HEK293 (cell line): ENCODE measurements around the gene FOXP1.

Experiments used
- CTCF ChIA-PET: fragments of 350-600 bp; formaldehyde crosslinking; extraction: SDS; loops from one replicate; lab custom pipeline; 2021; ENCODE audit warnings: antibody characterized with exemption; lab: Yijun Ruan, JAX
- POLR2A ChIA-PET: fragments of 300-600 bp; formaldehyde crosslinking; extraction: SDS; loops from one replicate; lab custom pipeline; 2020; ENCODE audit warnings: antibody characterized with exemption, inconsistent platforms; lab: Yijun Ruan, JAX
- H3K27ac ChIP-seq: fragments of 200-500 bp; sonication (Bioruptor generic); 2 replicates; pipeline ENCODE4 v1.5.1; 2014; ENCODE audit warnings: low read depth, low read length, control low read depth, inconsistent platforms; ENCODE audit errors: extremely low read depth
- H3K36me3 ChIP-seq, 2 experiments: fragments of 200-500 bp in 1 of 2; sonication (Bioruptor generic) in 1 of 2; 1 replicate in 1 of 2; 2 replicates in 1 of 2; pipeline ENCODE4 v1.5.1; 2014 to 2017; ENCODE audit warnings: inconsistent platforms in 2 of 2, low read length in 2 of 2; ENCODE audit not compliant: control insufficient read depth in 2 of 2, insufficient read depth in 1 of 2
- H3K4me1 ChIP-seq: fragments of 200-500 bp; sonication (Bioruptor generic); 2 replicates; pipeline ENCODE4 v1.5.1; 2014; ENCODE audit warnings: mild to moderate bottlenecking, low read length, inconsistent platforms; ENCODE audit not compliant: control insufficient read depth, insufficient read depth
- H3K4me3 ChIP-seq: 2 replicates; pipeline ENCODE4 v1.5.1; 2011; ENCODE audit warnings: low read depth, mild to moderate bottlenecking, control low read depth, low read length, moderate library complexity
- H3K9me3 ChIP-seq: fragments of 200-500 bp; sonication (Bioruptor generic); 2 replicates; pipeline ENCODE4 v1.5.1; 2014; ENCODE audit warnings: low read depth, low read length, inconsistent platforms; ENCODE audit not compliant: control insufficient read depth, insufficient read depth
- GLIS1 ChIP-seq: fragments of 450-650 bp; formaldehyde crosslinking; IDR thresholded peaks from 2 replicates; pipeline ENCODE4 v1.5.1; 2016; ENCODE audit warnings: missing biosample characterization, missing genetic modification characterization
- GLIS2 ChIP-seq: fragments of 450-650 bp; formaldehyde crosslinking; IDR thresholded peaks from 2 replicates; pipeline ENCODE4 v1.5.1; 2016; ENCODE audit warnings: missing biosample characterization, missing genetic modification characterization
- KLF9 ChIP-seq: fragments of 450-650 bp; formaldehyde crosslinking; IDR thresholded peaks from 2 replicates; pipeline ENCODE4 v1.5.1; 2016; ENCODE audit warnings: missing biosample characterization, missing genetic modification characterization, low read depth
- ZBTB8A ChIP-seq: fragments of 450-650 bp; formaldehyde crosslinking; IDR thresholded peaks from 2 replicates; pipeline ENCODE4 v1.5.1; 2016; ENCODE audit warnings: missing biosample characterization, missing genetic modification characterization
- ZFHX2 ChIP-seq: fragments of 450-650 bp; formaldehyde crosslinking; conservative IDR thresholded peaks from 2 replicates; pipeline ENCODE4 v1.5.1; 2016; ENCODE audit warnings: missing biosample characterization, missing genetic modification characterization
- ZNF138 ChIP-seq: fragments of 450-650 bp; formaldehyde crosslinking; IDR thresholded peaks from 2 replicates; pipeline ENCODE4 v1.5.1; 2016; ENCODE audit warnings: missing biosample characterization, missing genetic modification characterization, borderline replicate concordance
- ZNF146 ChIP-seq: fragments of 450-650 bp; formaldehyde crosslinking; IDR thresholded peaks from 2 replicates; pipeline ENCODE4 v1.5.1; 2016; ENCODE audit warnings: missing biosample characterization, missing genetic modification characterization
- ZNF175 ChIP-seq: fragments of 450-650 bp; formaldehyde crosslinking; IDR thresholded peaks from 2 replicates; pipeline ENCODE4 v1.5.1; 2016; ENCODE audit warnings: missing biosample characterization, missing genetic modification characterization
- ZNF19 ChIP-seq: fragments of 450-650 bp; formaldehyde crosslinking; IDR thresholded peaks from 2 replicates; pipeline ENCODE4; 2016; ENCODE audit warnings: missing biosample characterization, missing genetic modification characterization, low read depth
- ZNF211 ChIP-seq: fragments of 450-650 bp; formaldehyde crosslinking; IDR thresholded peaks from 2 replicates; pipeline ENCODE4 v1.5.1; 2016; ENCODE audit warnings: low read depth, missing biosample characterization, missing genetic modification characterization
- ZNF239 ChIP-seq: fragments of 450-650 bp; formaldehyde crosslinking; IDR thresholded peaks from 2 replicates; pipeline ENCODE4 v1.5.1; 2016; ENCODE audit warnings: missing biosample characterization, missing genetic modification characterization
- ZNF362 ChIP-seq: fragments of 450-650 bp; formaldehyde crosslinking; IDR thresholded peaks from 2 replicates; pipeline ENCODE4 v1.5.1; 2016; ENCODE audit warnings: missing biosample characterization, missing genetic modification characterization
- ZNF571 ChIP-seq: fragments of 450-650 bp; formaldehyde crosslinking; IDR thresholded peaks from 2 replicates; pipeline ENCODE4 v1.5.0; 2017; ENCODE audit warnings: missing biosample characterization, missing genetic modification characterization
- ZNF610 ChIP-seq: fragments of 450-650 bp; formaldehyde crosslinking; IDR thresholded peaks from 2 replicates; pipeline ENCODE4 v1.5.1; 2016; ENCODE audit warnings: missing biosample characterization, missing genetic modification characterization, borderline replicate concordance
- ZNF837 ChIP-seq: fragments of 450-650 bp; formaldehyde crosslinking; IDR thresholded peaks from 2 replicates; pipeline ENCODE4 v1.5.1; 2016; ENCODE audit warnings: missing biosample characterization, missing genetic modification characterization
- ZNF843 ChIP-seq: fragments of 450-650 bp; formaldehyde crosslinking; IDR thresholded peaks from 2 replicates; pipeline ENCODE4 v1.5.1; 2016; ENCODE audit warnings: missing biosample characterization, missing genetic modification characterization
- TF ChIP-seq, protein P1 (sequence below): fragments of 450-650 bp; formaldehyde crosslinking; IDR thresholded peaks from 2 replicates; pipeline ENCODE4 v1.5.1; 2016; ENCODE audit warnings: missing biosample characterization, missing genetic modification characterization
- TF ChIP-seq, protein P2 (sequence below): fragments of 450-650 bp; formaldehyde crosslinking; conservative IDR thresholded peaks from 2 replicates; pipeline ENCODE4 v1.5.1; 2016; ENCODE audit warnings: low read depth, missing biosample characterization, missing genetic modification characterization

The FOXP1 gene

DNA sequence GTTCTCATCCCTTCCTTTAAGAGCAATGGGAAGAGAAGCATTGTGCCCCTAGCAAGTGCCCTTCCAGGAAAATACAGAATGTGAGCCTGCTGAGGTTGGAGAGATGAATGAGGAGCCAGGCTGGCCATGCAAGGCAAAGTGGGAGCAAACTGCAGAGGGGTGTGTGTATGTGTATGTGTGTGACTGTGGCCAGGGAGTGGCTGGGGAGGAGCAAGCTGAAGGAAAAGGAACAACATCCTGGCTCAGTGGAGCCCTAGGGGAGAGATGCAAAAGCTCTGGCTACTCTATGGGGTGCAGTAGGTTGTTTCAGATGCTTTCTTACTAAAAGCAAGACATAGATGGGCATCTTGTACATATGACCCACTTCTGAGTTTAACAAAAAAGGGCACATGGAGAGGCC lies 20.6 kb downstream of the FOXP1 start:
- TF ChIP-seq ZNF610 (tag by site-specific recombination) (no peak), ZNF239 (tag by site-specific recombination) (no peak), ZNF211 (tag by site-specific recombination) (no peak), ZNF138 (tag by site-specific recombination) (no peak), ZFHX2 (tag by site-specific recombination) (no peak)
- TF ChIP-seq, protein P1, sequence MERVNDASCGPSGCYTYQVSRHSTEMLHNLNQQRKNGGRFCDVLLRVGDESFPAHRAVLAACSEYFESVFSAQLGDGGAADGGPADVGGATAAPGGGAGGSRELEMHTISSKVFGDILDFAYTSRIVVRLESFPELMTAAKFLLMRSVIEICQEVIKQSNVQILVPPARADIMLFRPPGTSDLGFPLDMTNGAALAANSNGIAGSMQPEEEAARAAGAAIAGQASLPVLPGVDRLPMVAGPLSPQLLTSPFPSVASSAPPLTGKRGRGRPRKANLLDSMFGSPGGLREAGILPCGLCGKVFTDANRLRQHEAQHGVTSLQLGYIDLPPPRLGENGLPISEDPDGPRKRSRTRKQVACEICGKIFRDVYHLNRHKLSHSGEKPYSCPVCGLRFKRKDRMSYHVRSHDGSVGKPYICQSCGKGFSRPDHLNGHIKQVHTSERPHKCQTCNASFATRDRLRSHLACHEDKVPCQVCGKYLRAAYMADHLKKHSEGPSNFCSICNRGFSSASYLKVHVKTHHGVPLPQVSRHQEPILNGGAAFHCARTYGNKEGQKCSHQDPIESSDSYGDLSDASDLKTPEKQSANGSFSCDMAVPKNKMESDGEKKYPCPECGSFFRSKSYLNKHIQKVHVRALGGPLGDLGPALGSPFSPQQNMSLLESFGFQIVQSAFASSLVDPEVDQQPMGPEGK = no peak
- Histone ChIP-seq H3K4me1 (no peaks in the 10 kb centered on the region), H3K27ac (no peak overlapping the region), H3K9me3 (no peaks in the 10 kb centered on the region), H3K4me3 (no peak overlapping the region), H3K36me3 (peaks cover 0 to 10% of the 10 kb centered on the region in 2 experiments; a peak in 1 of 3 replicates)
- POLR2A ChIA-PET = no interaction called here
- CTCF ChIA-PET = interaction anchor here (0.6 kb wide), 1 partner anchor 466 kb away, joined by 4 read pairs; no protein-coding TSS in a partner anchor

- Histone ChIP-seq H3K36me3 (peaks cover 0 to 5% of the 10 kb centered on the region in 2 experiments; a peak in 1 of 3 replicates), H3K27ac (no peak overlapping the region), H3K4me3 (no peak overlapping the region), H3K4me1 (no peaks in the 10 kb centered on the region)
- POLR2A ChIA-PET = no interaction called here
- TF ChIP-seq ZBTB8A (tag by site-specific recombination) = no peak
- TF ChIP-seq ZNF146 (tag by site-specific recombination) = peak; percentile 6; the same call in 1 of the 2 replicates
- TF ChIP-seq, all 188 proteins: peak for 1
- H3K9me3 ChIP-seq = no peaks in the 10 kb centered on the region
- CTCF ChIA-PET = no interaction called here
Measured at GRCh38 chr3:71560665-71561064, 22.9 kb downstream of the FOXP1 start.

GRCh38 chr3:71559578-71560162 lies 23.9 kb downstream of the FOXP1 start:
- H3K27ac ChIP-seq = no peak overlapping the region
- CTCF ChIA-PET = interaction anchor here (0.6 kb wide), 1 partner anchor 537 kb away, joined by 3 read pairs; no protein-coding TSS in a partner anchor
- no peaks in the 10 kb centered on the region for H3K4me1 ChIP-seq
- no peak overlapping the region for H3K4me3 ChIP-seq
- TF ChIP-seq GLIS1 (tag by site-specific recombination) (peak; percentile 12; the same call in 1 of the 2 replicates), ZNF837 (no peak), ZFHX2 (tag by site-specific recombination) (no peak)
- POLR2A ChIA-PET = no interaction called here
- no peaks in the 10 kb centered on the region for H3K9me3 ChIP-seq
- H3K36me3 ChIP-seq = peaks cover 0 to 3% of the 10 kb centered on the region in 2 experiments; a peak in 1 of 3 replicates

- peaks cover 0 to 3% of the 10 kb centered on the region in 2 experiments; a peak in 1 of 3 replicates for H3K36me3 ChIP-seq
- H3K27ac ChIP-seq = no peak overlapping the region
- no peaks in the 10 kb centered on the region for H3K4me1 ChIP-seq
- ChIA-PET POLR2A (no interaction called here), CTCF (no interaction called here)
- H3K9me3 ChIP-seq = no peaks in the 10 kb centered on the region
- H3K4me3 ChIP-seq = no peak overlapping the region
- TF ChIP-seq, protein P2, sequence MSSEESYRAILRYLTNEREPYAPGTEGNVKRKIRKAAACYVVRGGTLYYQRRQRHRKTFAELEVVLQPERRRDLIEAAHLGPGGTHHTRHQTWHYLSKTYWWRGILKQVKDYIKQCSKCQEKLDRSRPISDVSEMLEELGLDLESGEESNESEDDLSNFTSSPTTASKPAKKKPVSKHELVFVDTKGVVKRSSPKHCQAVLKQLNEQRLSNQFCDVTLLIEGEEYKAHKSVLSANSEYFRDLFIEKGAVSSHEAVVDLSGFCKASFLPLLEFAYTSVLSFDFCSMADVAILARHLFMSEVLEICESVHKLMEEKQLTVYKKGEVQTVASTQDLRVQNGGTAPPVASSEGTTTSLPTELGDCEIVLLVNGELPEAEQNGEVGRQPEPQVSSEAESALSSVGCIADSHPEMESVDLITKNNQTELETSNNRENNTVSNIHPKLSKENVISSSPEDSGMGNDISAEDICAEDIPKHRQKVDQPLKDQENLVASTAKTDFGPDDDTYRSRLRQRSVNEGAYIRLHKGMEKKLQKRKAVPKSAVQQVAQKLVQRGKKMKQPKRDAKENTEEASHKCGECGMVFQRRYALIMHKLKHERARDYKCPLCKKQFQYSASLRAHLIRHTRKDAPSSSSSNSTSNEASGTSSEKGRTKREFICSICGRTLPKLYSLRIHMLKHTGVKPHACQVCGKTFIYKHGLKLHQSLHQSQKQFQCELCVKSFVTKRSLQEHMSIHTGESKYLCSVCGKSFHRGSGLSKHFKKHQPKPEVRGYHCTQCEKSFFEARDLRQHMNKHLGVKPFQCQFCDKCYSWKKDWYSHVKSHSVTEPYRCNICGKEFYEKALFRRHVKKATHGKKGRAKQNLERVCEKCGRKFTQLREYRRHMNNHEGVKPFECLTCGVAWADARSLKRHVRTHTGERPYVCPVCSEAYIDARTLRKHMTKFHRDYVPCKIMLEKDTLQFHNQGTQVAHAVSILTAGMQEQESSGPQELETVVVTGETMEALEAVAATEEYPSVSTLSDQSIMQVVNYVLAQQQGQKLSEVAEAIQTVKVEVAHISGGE (tag by site-specific recombination) = no peak
- TF ChIP-seq ZNF19 (tag by site-specific recombination) = no peak
- TF ChIP-seq KLF9 (tag by site-specific recombination) = no peak
- TF ChIP-seq ZNF571 (tag by site-specific recombination) = no peak
- TF ChIP-seq ZNF843 = no peak
- no peak for TF ChIP-seq ZNF175 (tag by site-specific recombination)
- no peak for TF ChIP-seq GLIS2 (tag by site-specific recombination)
- TF ChIP-seq ZNF362 = no peak
Measured at GRCh38 chr3:71559021-71559420, 24.5 kb downstream of the FOXP1 start.
